Tibial nerve (tissue), 4 donors: Measurements from ENCODE around the gene SNAP47. TPM values are rescaled to one million over a fixed set of nuclear protein-coding genes. Genes with fewer than 3 reads are reported as not detected.
"Not testable (repeated sequence)": the region's sequence is repeated elsewhere in the genome, so short reads cannot be mapped to it uniquely, and the experiment has no call there.

Experiments used
- DNase-seq, 2 donors: peaks; one replicate each; pipeline ENCODE4 v3.0.0-alpha.2; 2019; ENCODE audit warnings: low spot score in 2 of 2
- H3K27ac ChIP-seq, 4 donors: fragments of 200-600 bp; sonication (generic) in 3 of 4; one replicate each; pipeline ENCODE4 v1.5.1; 2017 to 2019; ENCODE audit warnings: mild to moderate bottlenecking in 1 of 4
- H3K27me3 ChIP-seq, 2 donors: fragments of 200-600 bp; sonication (generic) in 1 of 2; one replicate each; pipeline versions ENCODE4 v1.5.1 to v1.6.0; 2017 to 2019
- H3K36me3 ChIP-seq, 3 donors: fragments of 200-600 bp; sonication (generic); one replicate each; pipeline ENCODE4 v1.5.1; 2018 to 2019
- H3K4me1 ChIP-seq, 4 donors: fragments of 200-600 bp; sonication (generic) in 3 of 4; one replicate each; pipeline ENCODE4 v1.5.1; 2017 to 2019
- H3K4me3 ChIP-seq, 4 donors: fragments of 200-600 bp; sonication (generic) in 3 of 4; one replicate each; pipeline ENCODE4 v1.5.1; 2017 to 2019; ENCODE audit warnings: mild to moderate bottlenecking in 1 of 4, moderate library complexity in 1 of 4
- H3K9me3 ChIP-seq, 4 donors: fragments of 200-600 bp; sonication (generic) in 3 of 4; one replicate each; pipeline ENCODE4 v1.5.1; 2017 to 2019
- CTCF ChIP-seq, 5 experiments: fragments of 200-600 bp in 3 of 5; fragments of 450-650 bp in 2 of 5; sonication (generic) in 3 of 5; IDR thresholded peaks; one replicate each; pipeline ENCODE4 v1.5.1; 2016 to 2019; ENCODE audit warnings: antibody characterized with exemption in 5 of 5, mild to moderate bottlenecking in 3 of 5, moderate library complexity in 2 of 5
- EP300 ChIP-seq, 2 donors: sonication (generic); formaldehyde crosslinking; IDR thresholded peaks; one replicate each; pipeline ENCODE4 v1.6.1; 2017; ENCODE audit warnings: antibody characterized with exemption in 2 of 2, mild to moderate bottlenecking in 1 of 2
- POLR2A ChIP-seq, 2 donors: fragments of 450-650 bp; IDR thresholded peaks; one replicate each; pipeline ENCODE4 v1.6.1; 2017; ENCODE audit warnings: antibody characterized with exemption in 2 of 2, mild to moderate bottlenecking in 2 of 2, moderate library complexity in 2 of 2
- WGBS, 2 donors: methylation state at CpG; one replicate each; pipeline ENCODE4 v1.1.5; 2018; 5-methylcytosine and 5-hydroxymethylcytosine counted together
- total RNA-seq, 4 donors: library from RNA; depleted of rRNA; stranded (reverse); fragments of >200 nt; gene quantifications; one replicate each; pipeline ENCODE4 v1.1.0, GENCODE V29; 2016

The SNAP47 gene
- total RNA-seq, 4 donors from 2014 or later: 49.4 to 69.9 (median 62.8) TPM

- no peak for TF ChIP-seq CTCF (IDR thresholded peaks at IDR 0.05)
- TF ChIP-seq EP300 (IDR thresholded peaks at IDR 0.05): no peak
- no peak for TF ChIP-seq POLR2A (IDR thresholded peaks at IDR 0.05)
- peaks cover 0 to 75% (median 5%) of the 10 kb centered on the region in 4 donors for H3K9me3 ChIP-seq
Observed at GRCh38 chr1:227709451-227709850, 25.8 kb upstream of the SNAP47 start.

GRCh38 chr1:227710474-227710873 is 24.8 kb upstream of the SNAP47 start:
- H3K27me3 ChIP-seq, H3K36me3 ChIP-seq, H3K4me3 ChIP-seq, H3K27ac ChIP-seq, DNase-seq, H3K4me1 ChIP-seq: not testable (repeated sequence)
- 96% methylated on average over 9 to 13 of the region's 24 CpGs for WGBS, 2 donors
- H3K9me3 ChIP-seq: peaks cover 0 to 75% (median 5%) of the 10 kb centered on the region in 4 donors

More at GRCh38 chr1:227709451-227709850, 25.8 kb upstream of the SNAP47 start:
- H3K36me3 ChIP-seq: no peaks in the 10 kb centered on the region
- H3K4me1 ChIP-seq: no peaks in the 10 kb centered on the region
- no peak overlapping the region for H3K27ac ChIP-seq
- WGBS, 2 donors: 76 to 83% methylated on average over 1 of the region's 1 CpG
- H3K27me3 ChIP-seq: no peaks in the 10 kb centered on the region
- no peak overlapping the region for H3K4me3 ChIP-seq
- DNase-seq: no peak

- no peak overlapping the region for H3K27ac ChIP-seq
- peaks cover 0 to 75% (median 6%) of the 10 kb centered on the region in 4 donors for H3K9me3 ChIP-seq
- H3K36me3 ChIP-seq: no peaks in the 10 kb centered on the region
- TF ChIP-seq CTCF (IDR thresholded peaks at IDR 0.05) (no peak), EP300 (IDR thresholded peaks at IDR 0.05) (no peak), POLR2A (IDR thresholded peaks at IDR 0.05) (no peak)
- DNase-seq: no peak
- H3K4me1 ChIP-seq: no peaks in the 10 kb centered on the region
- no peak overlapping the region for H3K4me3 ChIP-seq
- no peaks in the 10 kb centered on the region for H3K27me3 ChIP-seq
Observed at GRCh38 chr1:227712648-227713047, 22.6 kb upstream of the SNAP47 start.

- no peaks in the 10 kb centered on the region for H3K27me3 ChIP-seq
- H3K36me3 ChIP-seq: no peaks in the 10 kb centered on the region
- H3K4me1 ChIP-seq: no peaks in the 10 kb centered on the region
- no peak for TF ChIP-seq CTCF (IDR thresholded peaks at IDR 0.05)
- TF ChIP-seq EP300 (IDR thresholded peaks at IDR 0.05): no peak
- no peak for TF ChIP-seq POLR2A (IDR thresholded peaks at IDR 0.05)
- no peak overlapping the region for H3K4me3 ChIP-seq
- no peak for DNase-seq
- H3K9me3 ChIP-seq: peaks cover 0 to 88% (median 9%) of the 10 kb centered on the region in 4 donors
- H3K27ac ChIP-seq: no peak overlapping the region
- WGBS, 2 donors: 62 to 88% methylated on average over 2 of the region's 2 CpGs
Observed at GRCh38 chr1:227718932-227719331, 16.3 kb upstream of the SNAP47 start.

- Histone ChIP-seq H3K4me1 (peaks cover 0 to 8% (median 6%) of the 10 kb centered on the region in 4 donors), H3K9me3 (peaks cover 0 to 46% (median 4%) of the 10 kb centered on the region in 4 donors), H3K27ac (no peak overlapping the region), H3K4me3 (no peak overlapping the region), H3K27me3 (no peaks in the 10 kb centered on the region), H3K36me3 (no peaks in the 10 kb centered on the region)
- WGBS, 2 donors: 76 to 80% methylated on average over 1 of the region's 1 CpG
- TF ChIP-seq CTCF (IDR thresholded peaks at IDR 0.05) (no peak), EP300 (IDR thresholded peaks at IDR 0.05) (no peak), POLR2A (IDR thresholded peaks at IDR 0.05) (no peak)
- DNase-seq: no peak
Observed at GRCh38 chr1:227723474-227723873, 11.8 kb upstream of the SNAP47 start.

GRCh38 chr1:227725046-227725445 is 10.2 kb upstream of the SNAP47 start:
- TF ChIP-seq EP300 (IDR thresholded peaks at IDR 0.05) (no peak), CTCF (IDR thresholded peaks at IDR 0.05) (no peak), POLR2A (IDR thresholded peaks at IDR 0.05) (no peak)
- WGBS, 2 donors: 60 to 69% methylated on average over 2 of the region's 2 CpGs
- Histone ChIP-seq H3K9me3 (peaks cover 0 to 31% (median 2%) of the 10 kb centered on the region in 4 donors), H3K36me3 (no peaks in the 10 kb centered on the region), H3K27me3 (no peaks in the 10 kb centered on the region), H3K4me3 (no peak overlapping the region), H3K27ac (no peak overlapping the region), H3K4me1 (peaks cover 0 to 24% (median 12%) of the 10 kb centered on the region in 4 donors)
- no peak for DNase-seq
